ENCODE data around the gene COMMD9. TPM values are rescaled to one million over a fixed set of nuclear protein-coding genes. Genes with fewer than 3 reads are reported as not detected.

COMMD9 gene
- total RNA-seq (10 to 100 TPM; 16.5 to 47.6 (median 29.1) TPM), polyA plus RNA-seq (10 to 100 TPM; 22.5 to 37.4 TPM)

- WGBS, 2 donors: 1% methylated on average over 31 of the region's 31 CpGs
- H3K4me3 ChIP-seq: peak within 1 kb of the TSS; percentile 37 to 70 (median 62)
- H3K9me3 ChIP-seq: no peaks in the 10 kb centered on the region
- no peak for TF ChIP-seq CTCF (IDR thresholded peaks at IDR 0.05)
- intact Hi-C loops (cut with DNase I): no loop called here
- DNase-seq (peak; percentile 90 to 96 (median 92)), FAIRE-seq (peak; percentile 68), ATAC-seq (peak; percentile 98 to 100 (median 98))
- H3K27me3 ChIP-seq: no peaks in the 10 kb centered on the region
- H3K27ac ChIP-seq: peak within 1 kb of the TSS in 3 of 4 donors; percentile 19 to 56 (median 38)
- no peaks in the 10 kb centered on the region for H3K36me3 ChIP-seq
- H3K4me1 ChIP-seq: no peaks in the 10 kb centered on the region
Observed at GRCh38 chr11:36289226-36289852, at the start of gene COMMD9. Gene COMMD9 (minus strand): TSS chr11:36289424. CDS start chr11:36289412, 12 bp downstream.

- no peak for FAIRE-seq
- Histone ChIP-seq H3K27ac (no peak overlapping the region), H3K4me1 (no peaks in the 10 kb centered on the region), H3K9me3 (no peaks in the 10 kb centered on the region), H3K36me3 (no peaks in the 10 kb centered on the region), H3K27me3 (no peaks in the 10 kb centered on the region), H3K4me3 (no peak overlapping the region)
- 64 to 65% methylated on average over 2 of the region's 2 CpGs for WGBS, 2 donors
- ATAC-seq: no peak
- intact Hi-C loops (cut with DNase I): no loop called here
- TF ChIP-seq CTCF (IDR thresholded peaks at IDR 0.05): no peak
- DNase-seq: no peak
Observed at GRCh38 chr11:36333897-36334296, 44.7 kb upstream of the COMMD9 start.

GRCh38 chr11:36333468-36333867 lies 44.2 kb upstream of the COMMD9 start:
- 87 to 95% methylated on average over 1 of the region's 1 CpG for WGBS, 2 donors
- Histone ChIP-seq H3K36me3 (no peaks in the 10 kb centered on the region), H3K4me1 (no peaks in the 10 kb centered on the region), H3K9me3 (no peaks in the 10 kb centered on the region), H3K4me3 (no peak overlapping the region), H3K27ac (no peak overlapping the region), H3K27me3 (no peaks in the 10 kb centered on the region)
- FAIRE-seq (no peak), ATAC-seq (no peak), DNase-seq (no peak)
- intact Hi-C loops (cut with DNase I): no loop called here
- no peak for TF ChIP-seq CTCF (IDR thresholded peaks at IDR 0.05)

- H3K9me3 ChIP-seq: no peaks in the 10 kb centered on the region
- H3K4me3 ChIP-seq: no peak overlapping the region
- FAIRE-seq: no peak
- no peak for TF ChIP-seq CTCF (IDR thresholded peaks at IDR 0.05)
- WGBS, 2 donors: 80 to 83% methylated on average over 2 of the region's 2 CpGs
- no peak for ATAC-seq
- no peak for DNase-seq
- no peaks in the 10 kb centered on the region for H3K4me1 ChIP-seq
- intact Hi-C loops (cut with DNase I): no loop called here
- no peak overlapping the region for H3K27ac ChIP-seq
- H3K27me3 ChIP-seq: no peaks in the 10 kb centered on the region
- no peaks in the 10 kb centered on the region for H3K36me3 ChIP-seq
Observed at GRCh38 chr11:36330411-36330810, 41.2 kb upstream of the COMMD9 start.

- WGBS, 2 donors: 52 to 72% methylated on average over 2 of the region's 2 CpGs
- intact Hi-C loops (cut with DNase I): no loop called here
Observed at GRCh38 chr11:36328966-36329673, 39.9 kb upstream of the COMMD9 start.

More at GRCh38 chr11:36328966-36329673, 39.9 kb upstream of the COMMD9 start:
- ATAC-seq (no peak), FAIRE-seq (no peak), DNase-seq (no peak)
- no peak overlapping the region for H3K4me3 ChIP-seq
- peaks cover 0 to 3% (median 0%) of the 10 kb centered on the region in 4 donors for H3K27me3 ChIP-seq
- no peak for TF ChIP-seq CTCF (IDR thresholded peaks at IDR 0.05)
- H3K4me1 ChIP-seq: no peaks in the 10 kb centered on the region
- no peaks in the 10 kb centered on the region for H3K9me3 ChIP-seq
- H3K36me3 ChIP-seq: no peaks in the 10 kb centered on the region
- no peak overlapping the region for H3K27ac ChIP-seq
